GM21619 (cell line): ENCODE data around the gene NRDE2.

Experiments
- ATAC-seq: cut with Tn5 transposase; IDR thresholded peaks from one replicate; pipeline ENCODE4 v1.9.1; 2021; ENCODE audit not compliant: unreplicated experiment

The NRDE2 gene

GRCh38 chr14:90331497-90332270 lies at the start of gene NRDE2:
NRDE2 (minus strand) TSS chr14:90331941; CDS start chr14:90331904, 37 bp downstream.
- peak; percentile 96 for ATAC-seq

GRCh38 chr14:90381011-90381786 lies 49.5 kb upstream of the NRDE2 start:
- ATAC-seq, result no peak

GRCh38 chr14:90379106-90379505 lies 47.4 kb upstream of the NRDE2 start:
- no peak for ATAC-seq

- ATAC-seq, result no peak
Observed at GRCh38 chr14:90378249-90378648, 46.5 kb upstream of the NRDE2 start.

GRCh38 chr14:90375934-90376333 lies 44.2 kb upstream of the NRDE2 start:
- ATAC-seq, result no peak

- no peak for ATAC-seq
Observed at GRCh38 chr14:90374813-90375212, 43.1 kb upstream of the NRDE2 start.

- no peak for ATAC-seq
Observed at GRCh38 chr14:90373887-90374286, 42.1 kb upstream of the NRDE2 start.

GRCh38 chr14:90368946-90369721 lies 37.4 kb upstream of the NRDE2 start:
- no peak for ATAC-seq

- no peak for ATAC-seq
Observed at GRCh38 chr14:90362558-90362896, 30.8 kb upstream of the NRDE2 start.

- ATAC-seq, result no peak
Observed at GRCh38 chr14:90361865-90362557, 30.3 kb upstream of the NRDE2 start.

GRCh38 chr14:90358359-90358758 lies 26.6 kb upstream of the NRDE2 start:
- no peak for ATAC-seq

- no peak for ATAC-seq
Observed at GRCh38 chr14:90356925-90357324, 25.2 kb upstream of the NRDE2 start.

GRCh38 chr14:90355540-90356518 lies 24.1 kb upstream of the NRDE2 start:
- no peak for ATAC-seq

- ATAC-seq, result no peak
Observed at GRCh38 chr14:90354551-90355298, 23.0 kb upstream of the NRDE2 start.

GRCh38 chr14:90349739-90350138 lies 18.0 kb upstream of the NRDE2 start:
- ATAC-seq, result no peak

GRCh38 chr14:90348270-90348669 lies 16.5 kb upstream of the NRDE2 start:
- no peak for ATAC-seq

- ATAC-seq, result no peak
Observed at GRCh38 chr14:90345239-90345557, 13.5 kb upstream of the NRDE2 start.

- ATAC-seq, result no peak
Observed at GRCh38 chr14:90344331-90345238, 12.8 kb upstream of the NRDE2 start.
